ENCODE measurements around the gene NCS1. TPM values are rescaled to one million over a fixed set of nuclear protein-coding genes. Genes with fewer than 3 reads are reported as not detected.

The NCS1 gene
- total and polyA plus RNA-seq, 9 of the 15 experiments (the other 6 are each of a cell fraction or from before 2014, with no cell fraction given): 0.28 to 27.0 (median 9.6) TPM

GRCh38 chr9:130207241-130207992 is 35.2 kb downstream of the NCS1 start:
- no peaks in the 10 kb centered on the region for H3K79me2 ChIP-seq (ENCODE audit: control insufficient read depth, insufficient read depth, low read length)
- DNase-seq (ENCODE audit: extremely low read depth in 1 of 4, low spot score in 3 of 4) (no peak), FAIRE-seq (no peak), ATAC-seq (no peak)
- BruUV-seq (replicated peaks): no TSS peak
- no peaks in the 10 kb centered on the region for H3K27me3 ChIP-seq (ENCODE audit: control insufficient read depth in 2 of 2, insufficient read depth in 2 of 2, low read length in 2 of 2)
- H3K9me1 ChIP-seq (ENCODE audit: control insufficient read depth, insufficient read depth, low read length): no peaks in the 10 kb centered on the region
- H3K9ac ChIP-seq (ENCODE audit: insufficient read depth in 1 of 2, low read depth in 2 of 2, low read length in 2 of 2): peak overlapping the region in 1 of 2 experiments; percentile 64; a peak in 2 of 4 replicates
- intact Hi-C loops (cut with micrococcal nuclease) (no loop called here), in situ Hi-C loops (cut with MboI) (no loop called here)
- no peak overlapping the region for H2AFZ ChIP-seq (ENCODE audit: low read depth, low read length)
- H3K27ac ChIP-seq (ENCODE audit: extremely low read depth, low read depth, low read length): no peak overlapping the region
- H3K9me3 ChIP-seq (replicated peaks; ENCODE audit: control insufficient read depth, insufficient read depth, low read depth, low read length): no peaks in the 10 kb centered on the region
- WGBS (ENCODE audit: insufficient coverage, low coverage, missing lambda C conversion rate): 76% methylated on average over 16 of the region's 17 CpGs
- peaks cover 12 to 33% of the 10 kb centered on the region in 2 experiments for H3K4me1 ChIP-seq (replicated peaks in 1 of 2; ENCODE audit: control insufficient read depth in 2 of 2, insufficient read depth in 2 of 2, low read length in 2 of 2)
- peaks cover 15% of the 10 kb centered on the region for H4K20me1 ChIP-seq (replicated peaks; ENCODE audit: control insufficient read depth, insufficient read depth, low read length)
- TF ChIP-seq NFIC (IDR thresholded peaks at IDR 0.05) (no peak), HMBOX1 (IDR thresholded peaks at IDR 0.05) (no peak), NKRF (IDR thresholded peaks at IDR 0.05; ENCODE audit: borderline replicate concordance) (no peak), ZZZ3 (IDR thresholded peaks at IDR 0.05) (no peak), ZKSCAN8 (CRISPR knock-in tag; IDR thresholded peaks at IDR 0.05) (no peak), SRSF7 (optimal IDR thresholded peaks at IDR 0.05; ENCODE audit: low read depth, low read length) (no peak), TAF7 (tag; IDR thresholded peaks at IDR 0.05) (no peak), TAL1 (IDR thresholded peaks at IDR 0.05) (no peak), NFXL1 (CRISPR knock-in tag; IDR thresholded peaks at IDR 0.05) (no peak), CBX8 (IDR thresholded peaks at IDR 0.05; ENCODE audit: borderline replicate concordance, extremely low read depth, low read depth, low read length, poor library complexity, severe bottlenecking) (no peak), ZNF639 (CRISPR knock-in tag; conservative IDR thresholded peaks at IDR 0.05 in 1 of 2, IDR thresholded peaks at IDR 0.05 in 1 of 2) (no peak)
- no peak overlapping the region for H3K4me3 ChIP-seq
- ChIA-PET POLR2A (interaction anchor here (0.7 kb wide), 2 partner anchors 10 to 70 kb away, joined by 3 read pairs; no protein-coding TSS in a partner anchor), CTCF (ENCODE audit: low intra/inter-chr PET ratio) (no interaction called here)
- no peaks in the 10 kb centered on the region for H3K36me3 ChIP-seq (ENCODE audit: control insufficient read depth, insufficient read depth, low read length)
- no peak overlapping the region for H3K4me2 ChIP-seq (ENCODE audit: insufficient read depth, low read length)

Measured in K562 (cell line).